SK-N-SH treated with all-trans-retinoic acid at 6 μM for 48 hours (cell line): ENCODE measurements around the gene DPM3.

Source experiments
- ARNTL ChIP-seq: fragments of 450-650 bp; formaldehyde crosslinking; IDR thresholded peaks from 2 replicates; pipeline ENCODE4 v1.5.0; 2020; ENCODE audit warnings: low read depth, mild to moderate bottlenecking, moderate library complexity, borderline replicate concordance
- CSDC2 ChIP-seq: fragments of 250-450 bp; sonication (Bioruptor Pico); IDR thresholded peaks from 2 replicates; pipeline ENCODE4 v1.5.0; 2020; ENCODE audit warnings: mild to moderate bottlenecking, moderate library complexity
- RARB ChIP-seq: fragments of 250-450 bp; sonication (Bioruptor Pico); IDR thresholded peaks from 2 replicates; pipeline ENCODE4 v1.8.0; 2021; ENCODE audit warnings: mild to moderate bottlenecking, moderate library complexity
- SNAI2 ChIP-seq: fragments of 250-450 bp; sonication (Bioruptor Pico); IDR thresholded peaks from 2 replicates; pipeline ENCODE4 v1.5.0; 2020; ENCODE audit warnings: mild to moderate bottlenecking, moderate library complexity
- ZFP3 ChIP-seq: fragments of 250-450 bp; sonication (Bioruptor Pico); IDR thresholded peaks from 2 replicates; pipeline ENCODE4 v1.5.0; 2020; ENCODE audit warnings: mild to moderate bottlenecking, moderate library complexity
- ZNF8 ChIP-seq: fragments of 450-650 bp; formaldehyde crosslinking; IDR thresholded peaks from 2 replicates; pipeline ENCODE4 v1.5.0; 2020; ENCODE audit warnings: mild to moderate bottlenecking, moderate library complexity
- TF ChIP-seq, protein P1 (sequence below): fragments of 250-450 bp; sonication (Bioruptor Pico); IDR thresholded peaks from 2 replicates; pipeline ENCODE4 v1.5.1; 2021; ENCODE audit warnings: mild to moderate bottlenecking, moderate library complexity

DNA sequence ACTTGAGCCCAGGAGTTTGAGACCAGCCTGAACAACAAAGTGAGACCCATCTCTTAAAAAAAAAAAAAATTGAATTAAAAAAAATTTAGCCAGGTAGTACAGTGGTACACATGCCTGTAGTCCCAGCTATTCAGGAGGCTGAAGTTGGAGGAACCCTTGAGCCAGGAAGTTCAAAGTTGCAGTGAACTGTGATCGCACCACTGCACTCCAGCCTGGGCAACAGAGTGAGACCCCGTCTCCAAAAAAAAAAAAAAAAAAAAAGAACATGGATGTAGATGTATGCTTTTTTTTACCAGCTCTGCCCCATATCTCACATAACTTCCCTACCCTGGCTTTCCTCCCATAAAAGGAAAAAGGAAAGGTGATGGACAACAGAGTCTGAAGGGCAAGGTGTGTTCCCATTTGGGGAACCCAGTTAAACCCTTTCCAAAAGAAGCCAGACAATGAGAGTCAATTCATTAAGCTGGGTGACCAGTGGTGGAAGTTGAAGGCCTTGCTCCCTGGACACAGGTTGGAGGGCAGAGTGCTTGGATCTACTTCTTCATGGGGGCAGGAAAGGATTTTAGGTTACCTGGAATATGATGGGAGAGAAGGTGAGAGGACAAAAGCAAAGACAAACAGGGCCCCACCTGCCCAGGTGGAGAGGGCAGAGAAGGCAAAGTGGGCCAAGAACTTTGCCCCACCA, 29.9 kb upstream of the DPM3 start:
- no peak for TF ChIP-seq ARNTL
- no peak for TF ChIP-seq SNAI2 (CRISPR knock-in tag)
- TF ChIP-seq RARB (CRISPR knock-in tag), result no peak
- TF ChIP-seq CSDC2 (CRISPR knock-in tag), result no peak
- TF ChIP-seq, protein P1, sequence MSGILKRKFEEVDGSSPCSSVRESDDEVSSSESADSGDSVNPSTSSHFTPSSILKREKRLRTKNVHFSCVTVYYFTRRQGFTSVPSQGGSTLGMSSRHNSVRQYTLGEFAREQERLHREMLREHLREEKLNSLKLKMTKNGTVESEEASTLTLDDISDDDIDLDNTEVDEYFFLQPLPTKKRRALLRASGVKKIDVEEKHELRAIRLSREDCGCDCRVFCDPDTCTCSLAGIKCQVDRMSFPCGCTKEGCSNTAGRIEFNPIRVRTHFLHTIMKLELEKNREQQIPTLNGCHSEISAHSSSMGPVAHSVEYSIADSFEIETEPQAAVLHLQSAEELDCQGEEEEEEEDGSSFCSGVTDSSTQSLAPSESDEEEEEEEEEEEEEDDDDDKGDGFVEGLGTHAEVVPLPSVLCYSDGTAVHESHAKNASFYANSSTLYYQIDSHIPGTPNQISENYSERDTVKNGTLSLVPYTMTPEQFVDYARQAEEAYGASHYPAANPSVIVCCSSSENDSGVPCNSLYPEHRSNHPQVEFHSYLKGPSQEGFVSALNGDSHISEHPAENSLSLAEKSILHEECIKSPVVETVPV (CRISPR knock-in tag), result no peak
- TF ChIP-seq ZNF8, result no peak
- TF ChIP-seq ZFP3, result no peak
